Measurements from ENCODE around the gene MCF2L. TPM values are rescaled to one million over a fixed set of nuclear protein-coding genes. Genes with fewer than 3 reads are reported as not detected.
"Not testable (repeated sequence)": the region's sequence is repeated elsewhere in the genome, so short reads cannot be mapped to it uniquely, and the experiment has no call there.

Gene MCF2L
- total RNA-seq, 1 donor from 2014 or later: 40.4 TPM

GRCh38 chr13:113077566-113077952 is 108.5 kb downstream of the MCF2L start:
- no peaks in the 10 kb centered on the region for H3K9me3 ChIP-seq (ENCODE audit: low read depth)
- TF ChIP-seq EZH2phosphoT487 (IDR thresholded peaks at IDR 0.05): no peak
- TF ChIP-seq EZH2 (IDR thresholded peaks at IDR 0.05): no peak
- no peak for TF ChIP-seq CTCF (IDR thresholded peaks at IDR 0.05)
- no peaks in the 10 kb centered on the region for H3K36me3 ChIP-seq
- H3K27ac ChIP-seq: no peak overlapping the region
- no peak overlapping the region for H2AFZ ChIP-seq (replicated peaks)
- H3K4me3 ChIP-seq: no peak overlapping the region
- H4K20me1 ChIP-seq (ENCODE audit: low read depth): no peaks in the 10 kb centered on the region
- no peaks in the 10 kb centered on the region for H3K79me2 ChIP-seq (ENCODE audit: low read depth)
- peak overlapping the region; percentile 48 for H3K4me3 Mint-ChIP-seq
- no peak overlapping the region for H3K9ac ChIP-seq
- peaks cover 2% of the 10 kb centered on the region for H3K27me3 Mint-ChIP-seq (ENCODE audit: insufficient read depth, low read depth)
- H3K27me3 ChIP-seq: no peaks in the 10 kb centered on the region
- no peaks in the 10 kb centered on the region for H3F3A ChIP-seq (ENCODE audit: low read depth)
- no peak overlapping the region for H3K4me2 ChIP-seq
- H3K4me1 Mint-ChIP-seq: no peaks in the 10 kb centered on the region
- no peak for DNase-seq (ENCODE audit: low spot score)
- H3K36me3 Mint-ChIP-seq: peaks cover 24% of the 10 kb centered on the region
- no peaks in the 10 kb centered on the region for H3K9me3 Mint-ChIP-seq
- H3K4me1 ChIP-seq: no peaks in the 10 kb centered on the region
- no peak overlapping the region for H3K27ac Mint-ChIP-seq

GRCh38 chr13:113077953-113078901 is 109.2 kb downstream of the MCF2L start:
- Histone ChIP-seq H3K4me2 (no peak overlapping the region), H2AFZ (replicated peaks) (no peak overlapping the region), H3K9me3 (ENCODE audit: low read depth) (no peaks in the 10 kb centered on the region), H3K4me1 (no peaks in the 10 kb centered on the region), H3K79me2 (ENCODE audit: low read depth) (no peaks in the 10 kb centered on the region), H3K4me3 (no peak overlapping the region), H3K27ac (no peak overlapping the region), H3F3A (ENCODE audit: low read depth) (no peaks in the 10 kb centered on the region), H4K20me1 (ENCODE audit: low read depth) (no peaks in the 10 kb centered on the region), H3K27me3 (no peaks in the 10 kb centered on the region), H3K36me3 (no peaks in the 10 kb centered on the region), H3K9ac (no peak overlapping the region)
- peaks cover 2% of the 10 kb centered on the region for H3K27me3 Mint-ChIP-seq (ENCODE audit: insufficient read depth, low read depth)
- no peak overlapping the region for H3K4me3 Mint-ChIP-seq
- H3K9me3 Mint-ChIP-seq: no peaks in the 10 kb centered on the region
- H3K4me1 Mint-ChIP-seq: no peaks in the 10 kb centered on the region
- no peak overlapping the region for H3K27ac Mint-ChIP-seq
- H3K36me3 Mint-ChIP-seq: peaks cover 17% of the 10 kb centered on the region
- TF ChIP-seq CTCF (IDR thresholded peaks at IDR 0.05) (no peak), EZH2 (IDR thresholded peaks at IDR 0.05) (no peak), EZH2phosphoT487 (IDR thresholded peaks at IDR 0.05) (no peak)
- DNase-seq (ENCODE audit: low spot score): no peak

- Histone ChIP-seq H3K4me1 (no peaks in the 10 kb centered on the region), H3K36me3 (no peaks in the 10 kb centered on the region), H4K20me1 (ENCODE audit: low read depth) (no peaks in the 10 kb centered on the region), H3F3A (ENCODE audit: low read depth) (no peaks in the 10 kb centered on the region), H3K4me3 (no peak overlapping the region), H2AFZ (replicated peaks) (no peak overlapping the region), H3K27ac (no peak overlapping the region), H3K27me3 (no peaks in the 10 kb centered on the region), H3K4me2 (no peak overlapping the region), H3K9me3 (ENCODE audit: low read depth) (no peaks in the 10 kb centered on the region), H3K79me2 (ENCODE audit: low read depth) (no peaks in the 10 kb centered on the region), H3K9ac (no peak overlapping the region)
- Mint-ChIP-seq H3K9me3 (no peaks in the 10 kb centered on the region), H3K36me3 (peaks cover 14% of the 10 kb centered on the region), H3K4me1 (no peaks in the 10 kb centered on the region), H3K27me3 (ENCODE audit: insufficient read depth, low read depth) (peaks cover 2% of the 10 kb centered on the region), H3K4me3 (no peak overlapping the region), H3K27ac (peak overlapping the region; percentile 28)
- no peak for TF ChIP-seq EZH2phosphoT487 (IDR thresholded peaks at IDR 0.05)
- TF ChIP-seq CTCF (IDR thresholded peaks at IDR 0.05): no peak
- TF ChIP-seq EZH2 (IDR thresholded peaks at IDR 0.05): no peak
- DNase-seq (ENCODE audit: low spot score): no peak
These were observed 110.1 kb downstream of the MCF2L start for GRCh38 chr13:113078902-113079780.

- not testable (repeated sequence) for H3K4me3 Mint-ChIP-seq; H3K9ac ChIP-seq; H3K36me3 ChIP-seq; H4K20me1 ChIP-seq (ENCODE audit: low read depth); H3K79me2 ChIP-seq (ENCODE audit: low read depth); H3K27me3 Mint-ChIP-seq (ENCODE audit: insufficient read depth, low read depth); H2AFZ ChIP-seq (replicated peaks); H3K27me3 ChIP-seq; H3K9me3 Mint-ChIP-seq; H3K4me3 ChIP-seq; H3K4me1 Mint-ChIP-seq; DNase-seq (ENCODE audit: low spot score); H3K27ac Mint-ChIP-seq; H3K27ac ChIP-seq; H3K9me3 ChIP-seq (ENCODE audit: low read depth); H3F3A ChIP-seq (ENCODE audit: low read depth); H3K4me1 ChIP-seq; H3K4me2 ChIP-seq
- peaks cover 12% of the 10 kb centered on the region for H3K36me3 Mint-ChIP-seq
These were observed 110.7 kb downstream of the MCF2L start for GRCh38 chr13:113079781-113080080.
